ENCODE data around the gene EIF3J.

EIF3J gene

DNA sequence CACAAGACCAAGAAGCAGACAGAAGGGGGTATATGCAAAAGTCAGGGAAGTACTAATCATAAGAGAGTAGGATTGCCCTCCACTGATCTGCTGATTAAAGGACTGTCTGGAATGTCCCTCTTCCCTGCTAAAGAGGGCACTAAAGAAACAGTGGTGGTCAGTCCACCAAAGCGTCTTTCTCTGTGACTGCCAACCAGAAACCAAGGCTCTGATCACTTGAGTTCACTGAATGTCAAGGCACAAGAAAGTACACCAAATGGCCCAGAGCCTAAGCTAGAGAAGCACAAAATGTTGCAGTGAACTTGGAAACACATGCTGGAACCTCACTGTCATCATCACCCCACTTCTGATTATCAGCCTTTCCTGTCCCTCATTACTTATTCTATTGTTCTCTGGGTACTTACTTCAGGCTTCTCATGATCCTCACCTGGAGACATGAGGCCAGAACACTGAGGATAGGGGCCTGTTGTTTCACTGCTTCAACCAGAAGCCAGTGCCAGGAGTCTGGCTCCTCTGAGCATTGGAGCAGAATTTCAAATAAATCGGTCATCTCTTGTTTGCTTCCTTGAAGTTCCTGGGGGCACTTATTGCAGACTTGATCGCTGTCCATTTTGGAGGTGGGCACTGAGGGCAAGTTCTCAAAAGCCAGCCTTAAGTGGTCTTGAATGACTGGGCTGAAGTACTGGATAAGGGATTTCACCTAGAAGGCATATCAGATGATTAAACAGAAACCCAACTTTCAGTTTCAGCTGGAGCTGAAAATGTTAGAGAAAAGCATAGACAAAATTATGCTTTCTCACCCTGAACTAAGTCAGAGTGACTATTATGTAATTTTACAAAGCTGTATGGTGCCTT lies 58.9 kb downstream of the EIF3J start:
- DNase-seq = no peak

DNA sequence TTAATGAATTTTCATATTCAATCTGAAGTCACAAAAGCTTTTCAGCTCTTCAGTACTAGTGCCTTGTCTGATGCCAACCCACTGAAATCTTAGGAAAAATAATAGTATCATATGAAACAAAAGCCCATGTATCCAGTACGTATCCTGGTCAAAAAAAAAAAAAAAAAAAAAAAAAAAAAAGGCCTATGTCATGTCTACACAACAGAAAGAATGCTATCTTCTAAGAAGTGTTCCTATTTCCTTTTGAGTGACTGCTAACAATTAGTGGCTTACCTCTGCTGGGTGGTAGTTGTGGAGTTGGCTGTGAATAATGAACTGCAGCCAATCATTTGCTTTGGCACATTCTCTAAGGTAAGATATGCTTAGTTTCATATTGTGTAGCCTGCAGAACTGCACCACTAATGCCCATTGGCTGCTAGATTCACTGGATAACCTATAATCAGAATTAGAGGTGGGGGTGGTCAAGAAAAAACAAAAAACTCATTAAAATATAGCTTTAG lies 59.6 kb downstream of the EIF3J start:
- no peak for DNase-seq

DNA sequence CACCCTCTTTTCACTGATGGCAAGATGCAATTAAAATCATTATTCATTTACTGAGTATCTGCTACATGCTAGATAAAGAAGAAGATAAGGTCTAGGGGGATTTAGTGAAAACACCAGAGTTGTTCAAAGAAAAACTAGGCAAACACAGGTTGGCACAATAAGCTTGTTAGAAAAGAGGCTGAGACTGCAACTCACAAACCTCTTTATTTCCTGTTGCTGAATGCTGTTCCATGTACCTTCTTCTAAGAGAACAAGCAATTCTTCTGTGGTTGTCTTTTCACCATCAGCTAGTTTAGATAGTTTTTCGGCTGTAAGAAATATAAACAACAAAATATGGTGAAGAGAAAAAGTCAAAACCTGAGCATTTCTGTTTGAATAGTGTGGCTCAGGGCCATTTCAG lies 61.1 kb downstream of the EIF3J start:
- no peak for DNase-seq

GRCh38 chr15:44598892-44599291 lies 61.9 kb downstream of the EIF3J start:
- no peak for DNase-seq

- no peak for DNase-seq
Measured at GRCh38 chr15:44603126-44603525, 66.2 kb downstream of the EIF3J start.

- no peak for DNase-seq
Measured at GRCh38 chr15:44606740-44607139, 69.8 kb downstream of the EIF3J start.
